Vagina (tissue), 2 donors: Measurements from ENCODE around the gene FNDC3A.

Experiments used
- POLR2A ChIP-seq, 2 donors: fragments of 450-650 bp; IDR thresholded peaks; one replicate each; pipeline ENCODE4 v1.6.1; 2017; ENCODE audit warnings: antibody characterized with exemption in 2 of 2, mild to moderate bottlenecking in 2 of 2, moderate library complexity in 2 of 2
- POLR2AphosphoS5 ChIP-seq, 2 donors: sonication (generic); formaldehyde crosslinking; IDR thresholded peaks; one replicate each; pipeline ENCODE4 v1.9.0; 2017; ENCODE audit warnings: antibody characterized with exemption in 2 of 2, mild to moderate bottlenecking in 2 of 2, low read depth in 1 of 2; ENCODE audit not compliant: insufficient read depth in 1 of 2
- TF ChIP-seq, protein P1 (sequence below), 3 experiments: fragments of 450-650 bp in 2 of 3; fragments of 200-600 bp in 1 of 3; sonication (generic) in 1 of 3; IDR thresholded peaks; one replicate each; pipeline ENCODE4 v1.5.1; 2017 to 2019; ENCODE audit warnings: antibody characterized with exemption in 3 of 3, mild to moderate bottlenecking in 2 of 3, moderate library complexity in 2 of 3

- TF ChIP-seq, protein P1, sequence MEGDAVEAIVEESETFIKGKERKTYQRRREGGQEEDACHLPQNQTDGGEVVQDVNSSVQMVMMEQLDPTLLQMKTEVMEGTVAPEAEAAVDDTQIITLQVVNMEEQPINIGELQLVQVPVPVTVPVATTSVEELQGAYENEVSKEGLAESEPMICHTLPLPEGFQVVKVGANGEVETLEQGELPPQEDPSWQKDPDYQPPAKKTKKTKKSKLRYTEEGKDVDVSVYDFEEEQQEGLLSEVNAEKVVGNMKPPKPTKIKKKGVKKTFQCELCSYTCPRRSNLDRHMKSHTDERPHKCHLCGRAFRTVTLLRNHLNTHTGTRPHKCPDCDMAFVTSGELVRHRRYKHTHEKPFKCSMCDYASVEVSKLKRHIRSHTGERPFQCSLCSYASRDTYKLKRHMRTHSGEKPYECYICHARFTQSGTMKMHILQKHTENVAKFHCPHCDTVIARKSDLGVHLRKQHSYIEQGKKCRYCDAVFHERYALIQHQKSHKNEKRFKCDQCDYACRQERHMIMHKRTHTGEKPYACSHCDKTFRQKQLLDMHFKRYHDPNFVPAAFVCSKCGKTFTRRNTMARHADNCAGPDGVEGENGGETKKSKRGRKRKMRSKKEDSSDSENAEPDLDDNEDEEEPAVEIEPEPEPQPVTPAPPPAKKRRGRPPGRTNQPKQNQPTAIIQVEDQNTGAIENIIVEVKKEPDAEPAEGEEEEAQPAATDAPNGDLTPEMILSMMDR (IDR thresholded peaks at IDR 0.05), result no peak
- TF ChIP-seq POLR2A (IDR thresholded peaks at IDR 0.05) (no peak), POLR2AphosphoS5 (IDR thresholded peaks at IDR 0.05; ENCODE audit: insufficient read depth in 1 of 2, low read depth in 1 of 2) (no peak)
These were observed 235.0 kb downstream of the FNDC3A start for GRCh38 chr13:49210669-49211068.
